NCI-H524 (cell line): ENCODE measurements around the gene OR4A5.
"Not testable (repeated sequence)": the region's sequence is repeated elsewhere in the genome, so short reads cannot be mapped to it uniquely, and the experiment has no call there.

Experiments
- DNase-seq, 2 experiments: peaks; one replicate each; lab custom pipeline; 2025; lab: John Stamatoyannopoulos, UW

OR4A5 gene

GRCh38 chr11:54706532-54706931, at the start of gene OR4A5:
OR4A5 (plus strand) TSS chr11:54706832; CDS start chr11:54706885, 53 bp downstream.
- not testable (repeated sequence) for DNase-seq

GRCh38 chr11:54720094-54720493, 13.5 kb downstream of the OR4A5 start:
- not testable (repeated sequence) for DNase-seq
